K562 treated with DMSO at 1 percent for 24 hours (cell line): ENCODE data around the gene HBB. TPM values are rescaled to one million over a fixed set of nuclear protein-coding genes. Genes with fewer than 3 reads are reported as not detected.

Experiments
- total RNA-seq: library from RNA; unstranded; fragments of 300-600 nt; gene quantifications from 2 replicates; pipeline ENCODE4 v1.2.3, GENCODE V29; 2022; ENCODE audit warnings: low read depth; ENCODE audit not compliant: insufficient read depth

Gene HBB
- not detected in 2 replicates for total RNA-seq

GRCh38 chr11:5226732-5227310, at the start of gene HBB:
HBB (minus strand) TSS chr11:5227071; CDS start chr11:5227021, 50 bp downstream.

GRCh38 chr11:5269715-5270147, 42.9 kb upstream of the HBB start, which contains the start of gene HBE1:
HBE1 (minus strand) TSS chr11:5269945; CDS start chr11:5269890, 55 bp downstream.

GRCh38 chr11:5254646-5255413, 28.0 kb upstream of the HBB start, which contains the start of gene HBG2:
HBG2 (minus strand) TSS chr11:5254781; CDS start chr11:5254728, 53 bp downstream.

GRCh38 chr11:5249807-5250396, 23.0 kb upstream of the HBB start, which contains the start of gene HBG1:
HBG1 (minus strand) TSS chr11:5249857; CDS start chr11:5249804, 53 bp downstream.

GRCh38 chr11:5234381-5234834, 7.5 kb upstream of the HBB start, which contains the start of gene HBD:
HBD (minus strand) TSS chr11:5234483; CDS start chr11:5234433, 50 bp downstream.

GRCh38 chr11:5200582-5200981, 26.3 kb downstream of the HBB start, which contains the start of gene OR51V1:
OR51V1 (minus strand) TSS chr11:5200682; CDS start chr11:5200682, 0 bp downstream.

Other genes with a start within 250 kb of the HBB start
- not detected in 2 replicates for gene OR51L1, start 232.2 kb downstream of the HBB start, total RNA-seq
- not detected in 2 replicates for gene OR52J3, start 180.5 kb downstream of the HBB start, total RNA-seq
- gene OR52E2, start 167.4 kb downstream of the HBB start, total RNA-seq = not detected in 2 replicates
- not detected in 2 replicates for gene OR52E1, start 157.5 kb downstream of the HBB start, total RNA-seq
- not detected in 2 replicates for gene OR52A5, start 88.7 kb downstream of the HBB start, total RNA-seq
- not detected in 2 replicates for gene OR52A1, start 72.3 kb downstream of the HBB start, total RNA-seq
- not detected in 2 replicates for gene OR51V1, start 26.4 kb downstream of the HBB start, total RNA-seq
- gene HBD, start 7.4 kb upstream of the HBB start, total RNA-seq = 10.4 and 12.5 TPM in 2 replicates
- gene HBG1, start 22.8 kb upstream of the HBB start, total RNA-seq = 397 and 400 TPM in 2 replicates
- 1,595 and 1,633 TPM in 2 replicates for gene HBG2, start 27.7 kb upstream of the HBB start, total RNA-seq
- 959 and 977 TPM in 2 replicates for gene HBE1, start 42.9 kb upstream of the HBB start, total RNA-seq
- 35.4 and 49.8 TPM in 2 replicates for gene OR51B4, start 74.9 kb upstream of the HBB start, total RNA-seq
- 3.0 and 3.1 TPM in 2 replicates for gene OR51B2, start 97.2 kb upstream of the HBB start, total RNA-seq
- 36.2 and 41.7 TPM in 2 replicates for gene OR51B5, start 116.5 kb upstream of the HBB start, total RNA-seq
- gene OR51B6, start 124.4 kb upstream of the HBB start, total RNA-seq = not detected in 2 replicates
- gene OR51M1, start 156.7 kb upstream of the HBB start, total RNA-seq = not detected in 2 replicates
- gene OR51Q1, start 195.0 kb upstream of the HBB start, total RNA-seq = not detected in 2 replicates
- gene OR51I1, start 214.4 kb upstream of the HBB start, total RNA-seq = not detected in 2 replicates
- not detected in 2 replicates for gene OR51I2, start 222.3 kb upstream of the HBB start, total RNA-seq